ENCODE data around the gene RSBN1L. TPM values are rescaled to one million over a fixed set of nuclear protein-coding genes. Genes with fewer than 3 reads are reported as not detected.
"Not testable (repeated sequence)": the region's sequence is repeated elsewhere in the genome, so short reads cannot be mapped to it uniquely, and the experiment has no call there.

The RSBN1L gene
- polyA plus RNA-seq, 1 donor, result 37.2 TPM

DNA sequence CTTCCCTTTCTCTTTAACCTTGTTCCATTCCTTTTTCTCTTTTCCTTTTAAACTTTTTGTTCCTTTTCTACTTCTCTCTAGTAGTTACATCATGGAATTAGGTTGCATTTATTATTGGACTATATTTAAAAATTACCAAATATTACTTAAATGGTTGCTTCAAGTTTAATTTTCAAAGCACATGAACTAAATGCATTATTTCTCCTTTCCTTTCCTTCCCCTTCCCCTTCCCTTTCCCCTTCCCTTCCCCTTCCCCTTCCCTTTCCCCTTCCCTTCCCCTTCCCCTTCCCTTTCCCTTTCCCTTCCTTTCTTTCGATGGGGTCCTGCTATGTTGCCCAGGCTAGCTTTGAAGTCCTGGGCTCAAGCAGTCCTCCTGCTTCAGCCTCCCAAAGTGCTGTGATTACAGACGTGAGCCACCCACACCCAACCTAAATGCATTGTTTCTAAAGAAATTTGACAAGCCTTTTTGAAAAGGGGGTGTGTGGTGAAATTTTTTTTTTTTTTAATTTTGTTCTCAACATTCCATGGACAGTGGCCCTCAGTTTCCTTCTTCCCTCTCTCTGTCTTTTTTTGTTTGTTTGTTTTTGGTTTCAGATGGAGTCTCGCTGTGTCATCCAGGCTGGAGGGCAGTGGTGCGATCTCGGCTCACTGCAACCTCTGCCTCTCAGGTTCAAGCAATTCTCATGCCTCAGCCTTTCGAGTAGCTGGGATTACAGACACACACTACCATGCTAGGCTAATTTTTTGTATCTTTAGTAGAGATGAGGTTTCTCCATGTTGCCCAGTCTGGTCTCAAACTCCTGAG is 70.7 kb downstream of the RSBN1L start:
- no peak for DNase-seq

DNA sequence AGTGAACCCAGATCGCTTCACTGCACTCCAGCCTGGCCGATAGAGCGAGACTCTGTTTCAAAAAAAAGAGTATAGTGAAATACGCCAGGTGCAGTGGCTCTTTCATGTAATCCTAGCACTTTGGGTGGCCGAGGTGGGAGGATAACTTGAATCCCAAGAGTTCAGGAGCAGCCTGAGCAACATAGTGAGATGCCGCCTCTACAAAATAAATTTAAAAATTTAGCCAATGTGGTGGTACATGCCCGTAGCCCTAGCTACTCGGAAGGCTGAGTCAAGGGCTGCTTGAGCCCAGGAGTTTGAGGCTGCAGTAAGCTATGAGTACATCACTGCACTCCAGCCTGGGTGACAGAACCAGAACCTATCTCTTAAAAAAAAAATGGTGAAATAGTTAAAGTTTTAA is 74.1 kb downstream of the RSBN1L start:
- DNase-seq, result no peak

DNA sequence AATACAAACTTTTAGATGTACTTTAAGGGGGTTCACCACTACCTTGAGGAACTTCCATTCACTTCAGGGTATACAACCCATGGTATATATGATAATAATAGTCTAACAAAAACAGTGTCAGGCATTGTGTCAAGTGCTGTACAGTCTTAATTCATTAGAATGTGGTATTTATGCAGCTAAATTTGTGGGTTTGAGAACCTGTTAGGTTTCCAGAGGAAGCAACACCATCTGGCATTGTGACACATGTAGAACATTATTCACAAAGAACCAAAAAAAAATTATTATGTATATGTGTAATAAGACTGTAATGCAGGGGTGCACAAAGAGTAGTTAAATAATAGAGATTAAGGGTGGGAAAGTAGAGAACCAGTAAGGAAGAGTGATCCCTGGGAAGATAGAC is 75.6 kb downstream of the RSBN1L start:
- DNase-seq, result no peak

DNA sequence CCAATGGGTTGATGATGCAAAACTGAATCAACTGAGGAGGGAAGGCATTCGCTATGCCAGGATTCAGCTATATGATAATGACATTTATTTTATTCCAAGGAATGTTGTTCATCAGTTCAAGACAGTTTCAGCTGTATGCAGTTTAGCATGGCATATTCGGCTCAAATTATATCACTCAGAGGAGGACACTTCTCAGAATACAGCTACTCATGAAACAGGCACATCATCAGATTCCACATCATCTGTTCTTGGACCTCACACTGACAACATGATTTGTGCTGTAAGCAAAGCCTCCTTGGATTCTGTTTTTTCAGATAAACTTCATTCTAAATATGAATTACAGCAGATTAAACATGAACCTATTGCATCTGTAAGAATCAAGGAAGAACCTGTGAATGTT is 82.3 kb downstream of the RSBN1L start:
- no peak for DNase-seq

DNA sequence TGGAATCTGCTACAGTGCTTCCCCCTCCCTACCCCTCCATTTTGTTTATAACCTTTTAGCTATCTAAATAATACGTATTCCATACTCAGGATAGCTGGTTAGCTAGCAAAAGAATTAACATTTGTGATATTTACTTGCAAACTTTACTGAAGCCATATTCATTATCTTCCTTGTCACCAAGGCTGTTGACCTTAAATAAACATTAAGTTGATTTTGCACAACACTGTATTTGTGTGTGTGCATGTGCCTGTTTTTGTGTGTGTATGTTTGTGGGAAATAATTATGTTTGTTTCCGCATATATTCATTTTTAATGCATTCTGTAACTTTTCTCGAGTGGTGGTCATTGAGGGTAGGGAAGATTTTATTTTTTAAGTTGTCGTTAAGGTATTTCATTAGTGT is 86.1 kb downstream of the RSBN1L start:
- DNase-seq, result no peak

DNA sequence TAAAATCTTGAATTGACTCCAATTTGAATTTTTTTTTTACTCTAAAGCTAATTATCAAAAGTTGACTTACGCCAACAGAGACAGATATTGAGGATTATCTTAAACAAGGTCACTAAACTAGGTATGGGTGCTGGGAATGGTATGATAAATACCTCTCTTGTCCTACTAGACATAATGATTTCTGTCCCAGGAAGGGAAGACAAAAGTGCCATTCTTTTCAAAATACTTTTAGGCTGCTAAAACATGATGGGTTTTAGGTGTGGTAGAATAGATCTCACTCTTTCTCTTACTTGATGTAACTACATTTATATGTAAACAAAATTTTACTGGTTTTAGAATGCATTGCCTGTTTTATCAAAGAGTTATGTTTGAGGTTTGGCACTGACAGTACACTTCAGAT is 86.9 kb downstream of the RSBN1L start:
- DNase-seq, result no peak

DNA sequence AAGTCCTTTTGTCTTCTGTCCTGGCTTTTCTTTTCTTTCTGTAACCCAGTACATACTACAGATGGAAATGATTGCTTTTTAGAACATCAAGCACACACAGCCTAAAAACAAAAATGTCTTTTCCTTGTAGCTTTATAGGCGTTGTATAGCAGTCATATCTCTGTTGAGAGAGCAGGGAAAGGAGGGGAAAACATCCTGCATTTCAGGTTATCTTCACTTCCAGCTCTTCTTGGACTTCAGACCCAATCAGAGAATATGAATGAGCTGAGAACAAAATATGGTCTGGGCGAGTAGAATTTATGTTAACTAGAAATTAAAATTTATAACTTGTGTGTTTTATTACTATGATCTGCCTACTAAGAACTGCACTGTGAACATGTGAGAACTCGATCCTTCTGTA is 87.3 kb downstream of the RSBN1L start:
- no peak for DNase-seq

DNA sequence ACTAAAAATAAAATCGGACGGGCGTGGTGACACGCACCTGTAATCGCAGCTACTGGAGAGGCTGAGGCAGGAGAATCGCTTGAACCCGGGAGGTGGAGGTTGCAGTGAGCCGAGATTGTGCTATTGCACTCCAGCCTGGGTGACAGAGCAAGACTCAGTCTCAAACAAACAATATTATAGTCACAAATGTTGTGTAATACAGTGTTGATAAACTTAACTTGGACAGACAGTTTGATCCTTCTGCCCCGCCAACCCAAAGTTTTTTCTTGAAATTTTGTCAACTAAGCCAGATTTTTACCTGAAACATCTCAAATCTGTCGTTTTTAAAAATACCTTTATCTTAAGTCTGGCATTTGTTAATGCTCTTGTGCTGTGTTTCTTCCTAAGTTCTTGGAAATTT is 88.2 kb downstream of the RSBN1L start:
- not testable (repeated sequence) for DNase-seq

DNA sequence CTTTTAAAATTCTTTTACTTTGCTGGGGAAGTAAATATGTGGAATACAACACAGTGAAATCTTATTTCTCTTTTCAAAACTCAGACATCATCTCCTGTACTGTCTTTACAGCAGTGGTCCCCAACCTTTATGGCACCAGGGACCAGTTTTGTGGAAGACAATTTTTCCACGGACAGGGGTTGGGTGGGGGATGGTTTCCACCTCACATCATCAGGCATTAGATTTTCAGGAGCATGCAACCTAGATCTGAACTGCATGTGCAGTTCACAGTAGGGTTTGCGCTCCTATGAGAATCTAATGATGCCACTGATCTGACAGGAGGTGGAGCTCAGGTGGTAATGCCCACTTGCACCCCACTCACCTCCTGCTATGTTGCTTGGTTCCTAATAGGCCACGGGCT is 89.8 kb downstream of the RSBN1L start:
- no peak for DNase-seq

DNA sequence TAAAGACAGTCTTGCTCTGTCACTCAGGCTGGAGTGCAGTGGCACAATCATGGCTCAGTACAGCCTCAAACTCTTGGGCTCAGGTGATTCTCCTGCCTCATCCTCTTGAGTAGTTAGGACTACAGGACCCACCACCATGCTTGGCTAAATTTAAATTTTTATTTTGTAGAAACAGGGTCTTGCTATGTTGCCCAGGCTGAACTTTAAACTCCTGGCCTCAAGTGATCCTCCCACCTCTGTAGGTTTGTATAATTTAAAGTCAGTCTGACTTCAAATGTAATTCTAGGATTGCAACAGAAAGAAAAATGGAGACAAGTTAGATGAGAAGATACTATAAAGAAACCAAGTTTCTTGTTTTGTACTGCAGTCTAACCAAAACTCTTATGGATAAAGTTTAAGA is 90.5 kb downstream of the RSBN1L start:
- DNase-seq, result no peak

DNA sequence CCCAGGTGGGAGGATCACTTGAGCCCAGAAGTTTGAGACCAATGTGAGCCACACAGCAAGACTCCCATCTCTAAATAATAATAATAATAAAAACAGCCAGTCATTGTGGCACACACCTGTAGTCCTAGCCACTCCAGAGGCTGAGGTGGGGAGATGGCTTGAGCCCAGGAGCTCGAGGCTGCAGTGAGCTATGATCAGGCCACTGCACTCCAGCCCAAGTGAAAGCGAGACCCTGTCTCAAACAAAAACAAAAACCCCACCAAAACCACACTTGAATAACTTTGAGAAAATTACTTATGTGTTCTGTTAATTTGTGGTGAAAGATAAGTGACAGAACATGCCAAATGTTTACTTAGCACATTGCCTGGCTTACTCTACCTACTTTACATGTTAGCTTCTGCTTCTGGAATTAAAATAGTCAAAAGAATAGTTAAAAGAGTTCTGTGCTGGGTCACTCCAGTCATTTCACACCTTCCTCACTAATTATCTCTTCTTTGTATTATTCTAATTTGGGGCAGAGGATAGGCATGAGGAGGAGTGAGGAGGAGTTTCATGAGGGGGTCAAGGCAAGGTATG is 92.2 kb downstream of the RSBN1L start:
- DNase-seq, result no peak

DNA sequence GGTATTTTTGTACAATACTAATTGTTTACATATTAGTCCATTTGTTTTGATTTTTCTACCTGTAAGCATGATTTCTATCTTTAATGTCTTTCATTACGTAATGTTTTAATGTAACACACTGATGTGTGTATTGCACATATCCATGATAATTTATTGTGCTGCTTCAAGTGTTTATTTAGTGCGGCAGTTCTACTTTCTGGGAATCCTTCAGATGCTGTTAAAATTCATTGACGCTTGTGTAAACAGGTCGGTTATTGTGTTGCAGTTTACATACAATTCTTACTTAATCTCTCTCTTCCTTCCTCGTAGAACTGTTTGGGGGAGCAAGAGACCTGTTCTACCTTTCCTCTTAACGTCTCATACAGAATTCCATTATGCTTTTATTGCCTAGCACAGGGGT is 95.1 kb downstream of the RSBN1L start:
- DNase-seq, result no peak

DNA sequence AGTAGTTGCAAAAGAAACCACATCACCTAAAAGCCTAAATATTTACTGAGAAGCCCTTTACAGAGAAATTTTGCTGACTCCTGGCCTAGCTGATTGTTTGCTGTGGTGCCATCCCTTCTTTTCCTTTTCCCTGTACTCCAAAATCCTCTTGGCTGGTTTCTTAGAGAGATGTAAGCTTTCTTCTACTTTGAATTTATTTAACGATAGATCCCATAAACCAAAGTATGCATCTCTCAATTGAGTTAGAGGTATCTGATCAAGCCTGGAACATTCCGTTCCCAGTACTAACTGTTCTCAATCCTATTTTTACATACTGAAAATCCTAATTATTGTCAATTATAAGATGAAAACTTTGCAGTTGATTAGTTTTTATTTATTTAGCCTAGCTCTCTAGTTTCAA is 95.7 kb downstream of the RSBN1L start:
- DNase-seq, result no peak

DNA sequence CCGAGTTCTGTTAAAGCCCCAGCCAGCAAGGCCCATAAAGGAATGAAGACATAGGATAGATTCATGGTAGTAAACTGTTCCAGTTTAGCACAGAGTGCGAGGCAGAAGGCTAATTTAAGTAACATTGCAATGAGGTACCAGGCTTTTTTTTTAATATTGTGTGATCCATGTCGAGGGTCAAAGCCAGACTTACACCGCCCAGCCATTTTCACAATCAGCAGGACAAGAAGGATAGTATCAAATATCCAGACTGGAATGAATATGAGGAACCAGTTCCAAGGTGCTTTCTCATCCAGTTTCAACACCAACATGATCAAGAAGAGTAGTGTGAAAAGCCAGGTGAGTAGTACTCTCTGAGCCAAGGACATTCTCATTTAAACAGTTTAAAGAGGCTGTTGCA is 97.7 kb downstream of the RSBN1L start:
- DNase-seq, result no peak

DNA sequence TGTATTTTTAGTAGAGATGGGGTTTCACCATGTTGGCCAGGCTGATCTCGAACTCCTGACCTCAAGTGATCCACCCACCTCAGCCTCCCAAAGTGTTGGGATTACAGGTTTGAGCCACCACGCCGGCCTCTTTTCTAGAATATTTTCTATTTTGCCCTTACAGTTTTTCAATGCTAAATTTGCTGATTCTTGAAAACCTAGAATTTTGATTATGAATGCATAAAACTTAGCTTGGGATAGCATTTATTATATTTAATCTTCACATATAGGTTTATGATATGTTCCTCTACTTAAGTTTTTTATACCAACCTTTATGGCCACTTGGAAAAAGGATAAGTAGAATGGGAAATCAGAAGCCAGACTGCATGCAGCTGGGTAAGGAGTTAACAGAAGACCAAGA is 99.8 kb downstream of the RSBN1L start:
- DNase-seq, result no peak

DNA sequence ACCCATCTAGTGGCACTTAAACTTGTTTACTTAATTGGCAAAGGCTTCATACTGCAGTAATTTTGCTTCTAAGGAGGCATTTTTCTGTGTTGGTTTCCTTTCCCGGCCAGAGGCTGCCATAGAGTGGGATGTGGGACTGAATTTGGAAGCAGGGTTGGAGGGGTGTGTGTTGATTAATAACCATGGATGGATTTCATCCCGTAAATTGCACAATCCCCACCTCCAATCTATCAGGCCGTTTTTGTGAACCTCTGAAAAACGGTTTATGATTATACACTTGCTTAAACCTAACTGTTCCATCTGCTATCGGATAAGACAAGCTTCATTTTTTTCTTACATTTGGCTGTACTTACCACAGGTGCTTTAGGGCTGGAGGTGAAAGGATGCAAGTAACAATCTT is 100.7 kb downstream of the RSBN1L start:
- DNase-seq, result no peak

DNA sequence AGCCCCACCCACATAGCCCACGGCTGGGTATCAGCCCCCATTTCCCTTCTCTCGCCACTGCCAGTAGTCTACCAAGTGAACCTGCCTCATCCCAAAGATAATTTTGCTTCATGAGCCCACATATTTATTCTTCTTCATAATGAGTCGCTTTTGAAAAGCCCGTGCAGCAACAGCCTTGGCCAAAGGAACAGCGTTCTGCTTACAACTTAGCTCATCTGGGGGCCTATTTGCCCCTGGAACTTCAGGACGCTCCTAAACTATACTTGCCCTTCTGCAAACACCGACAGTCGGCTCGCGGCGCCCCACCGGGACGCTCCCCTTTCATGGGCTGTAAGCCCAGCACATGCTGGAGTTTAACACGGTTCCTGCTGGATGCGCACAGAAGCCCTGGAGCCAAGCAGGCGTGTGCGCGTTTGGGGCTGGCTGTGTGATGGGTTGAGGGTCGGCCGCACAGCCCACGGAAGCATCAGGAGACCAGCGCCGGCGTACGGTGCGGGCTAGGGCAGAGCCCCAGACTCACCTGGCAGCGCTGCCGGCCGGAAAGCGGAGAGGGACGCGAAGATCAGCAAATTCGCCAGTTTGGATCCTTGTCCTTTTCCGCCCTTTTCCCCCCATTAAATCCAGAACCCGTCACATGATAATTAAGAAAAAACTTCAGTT is 101.6 kb downstream of the RSBN1L start:
- no peak for DNase-seq

DNA sequence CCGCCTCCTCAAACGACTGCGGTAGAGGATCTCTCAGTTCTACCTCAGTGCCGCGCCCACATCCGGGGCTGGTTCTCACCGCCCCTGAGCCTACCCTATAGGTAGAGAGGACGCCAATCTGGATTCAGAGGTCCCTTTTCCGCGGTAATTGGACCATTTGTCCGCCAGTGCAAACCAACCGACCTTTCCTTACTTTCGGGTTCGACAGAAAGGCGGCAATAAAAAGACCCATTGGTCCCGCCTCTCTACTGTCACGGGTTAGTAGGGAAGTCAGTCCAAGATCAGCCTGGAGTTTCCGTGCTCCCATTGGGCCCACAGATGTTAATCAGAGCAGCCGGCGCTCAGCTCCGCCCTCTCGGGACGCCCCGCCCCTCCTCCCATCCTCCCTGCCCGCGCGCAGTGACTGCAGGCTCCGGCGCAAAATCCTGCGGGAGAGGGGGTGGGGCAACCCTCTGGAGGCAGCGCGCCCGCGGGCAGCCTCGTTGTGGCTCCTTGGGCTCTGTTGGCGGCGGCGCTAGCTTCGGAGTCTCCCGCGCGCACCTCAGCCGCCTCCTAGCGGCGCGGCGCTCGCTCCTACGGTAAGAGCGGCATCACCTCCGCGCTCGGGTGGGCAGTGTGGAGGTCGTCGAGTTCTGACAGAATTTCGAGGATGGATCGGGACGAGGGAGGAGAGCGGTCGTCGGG is 102.3 kb downstream of the RSBN1L start, which contains the start of the genes PHTF2 and TMEM60:
PHTF2 (plus strand) TSS at position 380 of the 684 bp plus-strand sequence.
TMEM60 (minus strand) TSS at position 41 of the 684 bp plus-strand sequence. CDS start 4,061 bp downstream, outside the sequence.
- peak; percentile 99 for DNase-seq

DNA sequence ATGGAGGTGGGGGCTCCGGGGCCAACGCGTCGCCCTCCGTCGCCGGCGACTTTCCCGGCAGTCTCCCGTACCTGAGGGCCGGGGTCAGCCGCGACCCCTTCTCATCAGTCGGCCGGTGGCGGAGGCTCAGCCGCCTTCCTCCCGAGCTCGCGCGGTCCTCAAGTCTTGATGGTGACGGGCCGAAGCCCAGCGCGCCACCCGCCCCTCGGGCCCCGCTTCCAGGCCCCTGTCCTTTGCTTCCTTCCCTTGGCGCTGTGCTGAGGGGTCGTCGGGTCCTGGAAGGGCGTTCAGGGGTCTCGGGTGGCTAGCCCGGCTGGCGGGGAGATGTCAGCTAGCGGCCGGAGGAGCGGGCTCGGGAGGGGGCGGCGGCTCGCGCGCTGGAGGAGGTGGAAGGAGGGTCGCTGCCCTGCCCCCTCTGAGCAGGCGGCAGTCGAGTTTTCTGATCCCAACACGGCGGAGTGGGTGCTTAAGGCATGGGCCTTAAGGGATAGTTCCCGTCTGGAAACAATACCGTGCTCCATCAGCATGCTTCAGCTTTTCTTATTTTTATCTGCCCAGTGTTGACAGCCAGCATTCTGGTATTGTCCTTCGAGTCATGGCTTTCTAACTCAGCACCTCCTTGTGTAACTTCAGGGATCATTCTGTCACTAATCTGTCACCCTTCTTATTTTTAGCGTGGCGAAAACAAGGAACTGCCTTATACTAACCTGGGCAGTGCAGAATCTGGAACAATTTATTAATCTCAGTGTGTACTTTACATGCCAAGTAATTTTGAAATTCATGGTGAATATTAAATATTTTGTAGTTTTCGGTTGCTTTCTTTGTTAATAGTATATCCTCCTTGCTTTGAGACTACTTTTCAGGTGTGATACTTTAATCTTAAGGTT is 103.1 kb downstream of the RSBN1L start:
- peak; percentile 55 for DNase-seq

DNA sequence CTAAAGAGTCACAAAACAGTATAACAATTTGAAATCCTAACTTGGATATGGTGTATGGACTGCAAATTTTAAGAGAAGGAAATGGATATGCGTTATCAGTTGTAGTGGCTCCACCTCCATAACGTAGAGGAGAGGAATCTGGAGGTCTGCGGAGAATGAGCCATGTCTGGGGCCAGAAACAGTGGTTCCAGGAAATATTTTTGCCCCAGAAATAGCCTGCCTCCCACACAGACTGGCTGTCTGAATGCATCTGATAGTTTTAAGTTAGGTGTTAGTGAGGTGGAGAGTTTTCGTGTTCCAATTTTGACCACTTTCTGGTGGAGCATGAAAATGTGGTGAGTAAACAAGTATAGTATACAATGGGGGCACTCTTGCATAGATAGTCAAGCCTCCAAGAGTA is 103.9 kb downstream of the RSBN1L start:
- DNase-seq, result no peak

DNA sequence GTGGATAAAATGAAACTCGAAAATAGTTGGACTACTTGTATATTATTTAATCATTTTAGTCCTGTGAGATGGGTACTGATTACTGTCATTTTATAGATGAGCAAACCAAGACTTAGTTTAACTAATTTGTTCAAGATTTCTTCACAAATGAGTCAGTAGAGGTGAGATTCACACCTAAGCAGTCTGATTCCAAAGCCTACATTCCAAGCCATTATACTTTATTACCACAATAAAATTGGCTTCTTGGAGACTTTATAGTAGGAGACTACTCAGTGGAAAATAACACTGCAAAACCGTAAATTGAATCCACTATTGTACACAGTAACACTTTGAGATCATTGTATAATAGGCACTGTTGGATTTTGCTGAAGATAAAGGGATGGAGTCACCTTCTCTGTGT is 104.5 kb downstream of the RSBN1L start:
- DNase-seq, result no peak

Data from left kidney (tissue), 2 donors.